Calu3 (cell line): ENCODE measurements around the gene LCLAT1. TPM values are rescaled to one million over a fixed set of nuclear protein-coding genes. Genes with fewer than 3 reads are reported as not detected.

Experiments
- BruUV-seq: library from RNA; stranded (reverse); fragments of 400-500 nt; replicated peaks from 2 replicates; lab custom pipeline; 2021; lab: Mats Ljungman, UMichigan
- CTCF ChIA-PET: fragments of 300-600 bp; sonication (Branson Sonifier 250); formaldehyde crosslinking; loops from one replicate; lab custom pipeline; 2022; ENCODE audit warnings: antibody characterized with exemption; lab: Charles Lee
- DNase-seq: peaks from one replicate; pipeline ENCODE4 v3.0.0; 2022
- H3K27ac Mint-ChIP-seq: one replicate; pipeline ENCODE4 v1.8.0; 2022; ENCODE audit warnings: mixed read lengths; ENCODE audit not compliant: unreplicated experiment
- H3K27me3 Mint-ChIP-seq: one replicate; pipeline ENCODE4 v1.8.0; 2022; ENCODE audit warnings: mixed read lengths; ENCODE audit not compliant: unreplicated experiment
- H3K36me3 Mint-ChIP-seq: one replicate; pipeline ENCODE4 v1.8.0; 2022; ENCODE audit warnings: mild to moderate bottlenecking, moderate library complexity, mixed read lengths; ENCODE audit not compliant: insufficient read depth, unreplicated experiment
- H3K4me1 Mint-ChIP-seq: one replicate; pipeline ENCODE4 v1.8.0; 2022; ENCODE audit warnings: mild to moderate bottlenecking, low read depth, mixed read lengths; ENCODE audit not compliant: unreplicated experiment
- H3K4me3 Mint-ChIP-seq: one replicate; pipeline ENCODE4 v1.8.0; 2022; ENCODE audit warnings: mild to moderate bottlenecking, low read depth, moderate library complexity, mixed read lengths; ENCODE audit not compliant: unreplicated experiment
- H3K9me3 Mint-ChIP-seq: one replicate; pipeline ENCODE4 v1.8.0; 2022; ENCODE audit warnings: low read depth, mixed read lengths; ENCODE audit not compliant: unreplicated experiment
- CTCF ChIP-seq: fragments of 200-600 bp; IDR thresholded peaks from one replicate; pipeline ENCODE4 v1.8.0; 2022; ENCODE audit warnings: antibody characterized with exemption; ENCODE audit not compliant: unreplicated experiment
- intact Hi-C: fragments of 100-400 bp; cut with micrococcal nuclease; formaldehyde crosslinking; loops from one replicate; pipeline ENCODE4 v1.10.0; 2022; ENCODE audit not compliant: unreplicated experiment
- total RNA-seq: library from RNA; stranded (reverse); gene quantifications from 2 replicates; pipeline ENCODE4 v1.2.3, GENCODE V29; 2022

Gene LCLAT1
- total RNA-seq, 1 experiment from 2014 or later: 47.6 TPM

- no peaks in the 10 kb centered on the region for H3K27me3 Mint-ChIP-seq
- TF ChIP-seq CTCF: no peak
- H3K4me3 Mint-ChIP-seq: no peak overlapping the region
- no peaks in the 10 kb centered on the region for H3K9me3 Mint-ChIP-seq
- no peaks in the 10 kb centered on the region for H3K36me3 Mint-ChIP-seq
- H3K4me1 Mint-ChIP-seq: no peaks in the 10 kb centered on the region
- CTCF ChIA-PET: no interaction called here
- BruUV-seq: no TSS peak
- DNase-seq: no peak
- intact Hi-C loops: no loop called here
- H3K27ac Mint-ChIP-seq: no peak overlapping the region
Observed at GRCh38 chr2:30567317-30567716, 120.3 kb downstream of the LCLAT1 start.

GRCh38 chr2:30569946-30570345 lies 122.9 kb downstream of the LCLAT1 start:
- Mint-ChIP-seq H3K36me3 (no peaks in the 10 kb centered on the region), H3K27me3 (no peaks in the 10 kb centered on the region), H3K27ac (no peak overlapping the region), H3K4me1 (no peaks in the 10 kb centered on the region), H3K4me3 (no peak overlapping the region), H3K9me3 (no peaks in the 10 kb centered on the region)
- no peak for DNase-seq
- intact Hi-C loops: no loop called here
- CTCF ChIA-PET: no interaction called here
- no peak for TF ChIP-seq CTCF
- no TSS peak for BruUV-seq

- DNase-seq: no peak
- Mint-ChIP-seq H3K27me3 (no peaks in the 10 kb centered on the region), H3K9me3 (no peaks in the 10 kb centered on the region), H3K27ac (no peak overlapping the region), H3K4me3 (no peak overlapping the region), H3K36me3 (no peaks in the 10 kb centered on the region), H3K4me1 (no peaks in the 10 kb centered on the region)
- TF ChIP-seq CTCF: no peak
- intact Hi-C loops: no loop called here
- BruUV-seq: no TSS peak
- CTCF ChIA-PET: interaction anchor here (0.6 kb wide), 1 partner anchor 1317 kb away, joined by 4 read pairs; no protein-coding TSS in a partner anchor
Observed at GRCh38 chr2:30577151-30577550, 130.1 kb downstream of the LCLAT1 start.

DNA sequence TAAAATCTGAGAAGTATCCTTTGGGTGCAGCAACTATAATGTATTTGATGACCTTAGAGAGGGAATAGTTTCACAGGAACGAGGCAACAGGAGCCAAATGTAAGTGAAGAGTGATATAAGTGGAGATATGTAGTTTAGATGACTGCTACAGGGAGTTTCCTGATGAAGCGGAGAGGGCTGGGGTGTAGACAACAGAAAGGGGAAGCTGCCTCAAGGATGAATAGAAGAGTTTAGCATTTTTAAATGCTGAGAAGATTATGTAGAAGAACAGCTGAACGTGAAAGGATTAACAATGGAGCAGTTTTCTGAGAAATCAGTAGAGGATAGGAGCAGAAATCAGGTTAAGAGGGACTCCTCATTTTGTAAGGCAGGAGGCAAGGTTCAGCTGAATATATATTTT lies 133.3 kb downstream of the LCLAT1 start:
- Mint-ChIP-seq H3K27me3 (no peaks in the 10 kb centered on the region), H3K4me1 (no peaks in the 10 kb centered on the region), H3K36me3 (no peaks in the 10 kb centered on the region), H3K27ac (no peak overlapping the region), H3K4me3 (no peak overlapping the region), H3K9me3 (no peaks in the 10 kb centered on the region)
- CTCF ChIA-PET: no interaction called here
- intact Hi-C loops: no loop called here
- BruUV-seq: no TSS peak
- no peak for DNase-seq
- no peak for TF ChIP-seq CTCF
